Spleen (tissue), 11 donors: ENCODE measurements around the gene RRAD. TPM values are rescaled to one million over a fixed set of nuclear protein-coding genes. Genes with fewer than 3 reads are reported as not detected.

Experiments used
- DNase-seq: peaks from one replicate; pipeline ENCODE4 v3.0.0-alpha.2; 2020
- H3K27ac ChIP-seq, 8 donors: fragments of 200-600 bp; sonication (generic) in 7 of 8; 1 replicate in 4 of 8; 2 replicates in 4 of 8; pipeline versions ENCODE4 v1.5.0 to v1.8.0; 2016 to 2021; ENCODE audit warnings: inconsistent platforms in 4 of 8, mild to moderate bottlenecking in 4 of 8, moderate library complexity in 1 of 8
- H3K27me3 ChIP-seq, 7 donors: fragments of 200-600 bp; sonication (generic) in 6 of 7; replicated peaks in 1 of 7; 1 replicate in 4 of 7; 2 replicates in 3 of 7; pipeline versions ENCODE4 v1.5.0 to v1.8.0; 2016 to 2021; ENCODE audit warnings: inconsistent platforms in 3 of 7, mild to moderate bottlenecking in 1 of 7
- H3K36me3 ChIP-seq, 6 donors: fragments of 200-600 bp; sonication (generic) in 5 of 6; 1 replicate in 4 of 6; 2 replicates in 2 of 6; pipeline versions ENCODE4 v1.5.0 to v1.8.0; 2016 to 2021; ENCODE audit warnings: inconsistent platforms in 2 of 6
- H3K4me1 ChIP-seq, 6 donors: fragments of 200-600 bp; sonication (generic) in 5 of 6; 1 replicate in 3 of 6; 2 replicates in 3 of 6; pipeline versions ENCODE4 v1.5.0 to v1.8.0; 2016 to 2021; ENCODE audit warnings: inconsistent platforms in 3 of 6
- H3K4me3 ChIP-seq, 8 donors: fragments of 200-600 bp; sonication (generic) in 7 of 8; 1 replicate in 4 of 8; 2 replicates in 4 of 8; pipeline versions ENCODE4 v1.5.0 to v1.8.0; 2016 to 2021; ENCODE audit warnings: inconsistent platforms in 4 of 8, mild to moderate bottlenecking in 4 of 8, moderate library complexity in 2 of 8
- H3K9me3 ChIP-seq, 8 donors: fragments of 200-600 bp; sonication (generic) in 7 of 8; 1 replicate in 4 of 8; 2 replicates in 4 of 8; pipeline versions ENCODE4 v1.5.0 to v1.8.0; 2016 to 2021; ENCODE audit warnings: inconsistent platforms in 4 of 8
- CTCF ChIP-seq, 11 experiments: fragments of 200-600 bp in 7 of 11; fragments of 450-650 bp in 4 of 11; sonication (generic) in 4 of 11; IDR thresholded peaks in 8 of 11; conservative IDR thresholded peaks in 3 of 11; 1 replicate in 7 of 11; 2 replicates in 4 of 11; pipeline versions ENCODE4 v1.4.0 to v1.8.0; 2016 to 2021; ENCODE audit warnings: antibody characterized with exemption in 11 of 11, inconsistent platforms in 4 of 11, mild to moderate bottlenecking in 1 of 11
- POLR2A ChIP-seq, 3 donors: fragments of 450-650 bp; IDR thresholded peaks; one replicate each; pipeline ENCODE4 v1.5.1; 2017; ENCODE audit warnings: antibody characterized with exemption in 3 of 3, mild to moderate bottlenecking in 1 of 3
- POLR2AphosphoS5 ChIP-seq, 3 donors: sonication (generic); formaldehyde crosslinking; IDR thresholded peaks; one replicate each; pipeline ENCODE4 v1.5.1; 2017; ENCODE audit warnings: antibody characterized with exemption in 3 of 3
- WGBS, 5 donors: extraction: QIAGEN DNeasy Blood & Tissue Kit in 3 of 5; methylation state at CpG; one replicate each; pipeline versions ENCODE4 v1.1.5 to v1.1.7; 2013 to 2018; 5-methylcytosine and 5-hydroxymethylcytosine counted together
- intact Hi-C: fragments of 100-400 bp; cut with DNase I; formaldehyde crosslinking; loops from one replicate; pipeline ENCODE4 v1.15.0; 2023; ENCODE audit warnings: low total_unique reads
- polyA plus RNA-seq, 3 donors: library from polyadenylated mRNA; stranded (reverse); fragments of 200-250 nt; gene quantifications; one replicate each; pipeline ENCODE4 v1.2.1, GENCODE V29; 2013
- total RNA-seq, 7 donors: library from RNA; depleted of rRNA in 3 of 7; stranded (reverse); fragments of >200 nt in 3 of 7; fragmentation: NEBNext Ultra II Directional in 4 of 7; extraction: Animal tissue kit (Norgen Biotek cat#: 25700) in 4 of 7; gene quantifications; one replicate each; pipeline versions ENCODE4 v1.1.0 to v1.2.1, GENCODE V29; 2016 to 2021
- donor health status: healthy with polysubstance abuse.
- donor health status: DM: no; HTN: no; CAD: no; lungs with moderate emphysema.
- donor health status: DM: no; HTN: no; CAD: no.
- donor health status: Bipolar disorder and iron deficiency.
- donor health status: healthy.
- donor health status: DM: no; HTN: no; CAD: no.
- donor health status: DM: yes; HTN: yes; CAD: no.

The RRAD gene
- total and polyA plus RNA-seq, 10 donors: 0.52 to 16.4 (median 1.9) TPM

DNA sequence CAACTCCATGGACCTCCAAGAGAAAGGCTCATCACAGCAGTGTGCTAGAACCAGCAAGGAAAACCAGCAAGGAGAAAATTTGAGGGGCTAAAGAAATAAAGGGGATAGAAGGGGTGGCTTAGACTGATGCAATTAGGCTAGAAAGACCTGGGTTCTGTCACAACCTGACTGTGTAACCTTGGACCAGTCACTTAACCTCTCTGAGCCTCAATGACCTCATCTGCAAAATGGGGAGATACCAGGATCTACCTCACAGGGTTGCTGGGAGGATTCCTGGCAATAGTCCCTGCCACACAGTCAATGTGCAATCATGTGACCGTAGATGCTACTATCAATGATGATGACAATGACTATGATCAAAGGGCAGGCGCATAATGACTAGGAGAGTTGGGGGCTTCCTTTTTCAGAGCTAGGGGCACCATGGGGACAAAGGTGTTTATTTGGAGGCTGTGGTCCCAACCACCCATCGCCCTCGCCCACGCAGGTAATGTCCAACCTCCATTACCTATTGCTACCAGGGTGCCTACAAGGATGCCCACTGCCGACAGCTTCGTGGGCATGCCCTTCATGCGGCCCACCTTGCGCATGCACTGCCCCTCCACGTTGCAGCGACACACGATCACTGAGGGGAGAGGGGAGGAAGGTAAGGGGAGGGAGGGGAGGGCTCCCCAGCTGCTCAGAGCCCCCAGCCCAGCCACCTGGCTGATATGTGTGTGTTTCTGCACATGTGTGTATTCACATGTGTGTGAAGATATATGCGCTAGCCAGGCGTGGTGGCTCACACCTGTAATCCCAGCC lies 16.4 kb downstream of the RRAD start:
- TF ChIP-seq POLR2A (IDR thresholded peaks at IDR 0.05) (no peak), CTCF (IDR thresholded peaks at IDR 0.05 in 8 of 11, conservative IDR thresholded peaks at IDR 0.05 in 3 of 11) (no peak), POLR2AphosphoS5 (IDR thresholded peaks at IDR 0.05) (no peak)
- H3K27me3 ChIP-seq: peaks cover 0 to 8% (median 0%) of the 10 kb centered on the region in 7 donors
- H3K4me1 ChIP-seq: no peaks in the 10 kb centered on the region
- H3K36me3 ChIP-seq: no peaks in the 10 kb centered on the region
- H3K4me3 ChIP-seq: no peak overlapping the region
- H3K9me3 ChIP-seq: no peaks in the 10 kb centered on the region
- H3K27ac ChIP-seq: no peak overlapping the region
- DNase-seq: peak; percentile 55
- 88 to 92% (median 92%) methylated on average over 14 of the region's 14 CpGs for WGBS, 5 donors
- intact Hi-C loops: no loop called here

- H3K9me3 ChIP-seq: no peaks in the 10 kb centered on the region
- 84 to 94% (median 88%) methylated on average over 3 of the region's 3 CpGs; no CpG with 5 or more reads in 1 of the 5 donors for WGBS, 5 donors
Measured at GRCh38 chr16:66908116-66908515, 17.2 kb downstream of the RRAD start.

GRCh38 chr16:66906916-66907836 lies 18.2 kb downstream of the RRAD start:
- H3K27ac ChIP-seq: no peak overlapping the region
- intact Hi-C loops: no loop called here

More at GRCh38 chr16:66908116-66908515, 17.2 kb downstream of the RRAD start:
- no peak overlapping the region for H3K27ac ChIP-seq
- no peaks in the 10 kb centered on the region for H3K36me3 ChIP-seq
- DNase-seq: peak; percentile 43
- intact Hi-C loops: no loop called here
- TF ChIP-seq POLR2A (IDR thresholded peaks at IDR 0.05) (no peak), CTCF (IDR thresholded peaks at IDR 0.05 in 8 of 11, conservative IDR thresholded peaks at IDR 0.05 in 3 of 11) (no peak), POLR2AphosphoS5 (IDR thresholded peaks at IDR 0.05) (no peak)
- no peak overlapping the region for H3K4me3 ChIP-seq
- peaks cover 0 to 8% (median 0%) of the 10 kb centered on the region in 7 donors for H3K27me3 ChIP-seq
- no peaks in the 10 kb centered on the region for H3K4me1 ChIP-seq

GRCh38 chr16:66905633-66906539 lies 19.4 kb downstream of the RRAD start:
- intact Hi-C loops: no loop called here
- peak; percentile 37 for DNase-seq
- Histone ChIP-seq H3K9me3 (no peaks in the 10 kb centered on the region), H3K4me3 (no peak overlapping the region), H3K27me3 (peaks cover 0 to 6% (median 0%) of the 10 kb centered on the region in 7 donors), H3K27ac (no peak overlapping the region), H3K4me1 (peaks cover 0 to under 1% (median 0%) of the 10 kb centered on the region in 6 donors), H3K36me3 (no peaks in the 10 kb centered on the region)
- TF ChIP-seq POLR2AphosphoS5 (IDR thresholded peaks at IDR 0.05): no peak
- TF ChIP-seq POLR2A (IDR thresholded peaks at IDR 0.05): no peak
- no peak for TF ChIP-seq CTCF (IDR thresholded peaks at IDR 0.05 in 8 of 11, conservative IDR thresholded peaks at IDR 0.05 in 3 of 11)
- WGBS, 5 donors: 76 to 84% (median 80%) methylated on average over 10 to 11 of the region's 11 CpGs

More at GRCh38 chr16:66906916-66907836, 18.2 kb downstream of the RRAD start:
- Histone ChIP-seq H3K4me1 (no peaks in the 10 kb centered on the region), H3K27me3 (peaks cover 0 to 8% (median 0%) of the 10 kb centered on the region in 7 donors), H3K9me3 (no peaks in the 10 kb centered on the region), H3K36me3 (no peaks in the 10 kb centered on the region), H3K4me3 (no peak overlapping the region)
- TF ChIP-seq POLR2AphosphoS5 (IDR thresholded peaks at IDR 0.05): no peak
- WGBS, 5 donors: 70 to 85% (median 73%) methylated on average over 6 to 7 of the region's 7 CpGs
- peak; percentile 46 for DNase-seq
